Mesenchymal stem cell (in vitro differentiated cells and primary cell): Measurements from ENCODE around the gene C19orf47.
A peak's percentile ranks its signal among the peaks of the same experiment; 100 is the strongest.

Experiments used
- DNase-seq: peaks from one replicate; pipeline ENCODE4 v3.0.0-alpha.2; 2013
- H2AFZ ChIP-seq: one replicate; pipeline ENCODE4 v1.6.1; 2013; ENCODE audit warnings: low read depth, mild to moderate bottlenecking, control low read depth, inconsistent platforms, low read length, moderate library complexity
- H2AK5ac ChIP-seq: 2 replicates; pipeline ENCODE4 v1.6.1; 2013; ENCODE audit warnings: low read length, moderate library complexity, mild to moderate bottlenecking, inconsistent platforms; ENCODE audit not compliant: severe bottlenecking
- H2BK120ac ChIP-seq: one replicate; pipeline ENCODE4 v1.6.1; 2013; ENCODE audit warnings: low read depth, mild to moderate bottlenecking, inconsistent platforms, low read length, moderate library complexity
- H2BK12ac ChIP-seq, 2 experiments: one replicate each; pipeline ENCODE4 v1.6.1; 2013; ENCODE audit warnings: inconsistent platforms in 2 of 2, low read length in 2 of 2, mild to moderate bottlenecking in 2 of 2, moderate library complexity in 2 of 2, control low read depth in 1 of 2
- H2BK15ac ChIP-seq: one replicate; pipeline ENCODE4 v1.6.1; 2013; ENCODE audit warnings: mild to moderate bottlenecking, low read depth, inconsistent platforms; ENCODE audit not compliant: poor library complexity, severe bottlenecking
- H2BK5ac ChIP-seq: 2 replicates; pipeline ENCODE4 v1.6.1; 2013; ENCODE audit warnings: low read depth, mild to moderate bottlenecking, low read length, control low read depth, inconsistent platforms; ENCODE audit not compliant: poor library complexity, severe bottlenecking
- H3K14ac ChIP-seq, 2 experiments: one replicate each; pipeline ENCODE4 v1.6.1; 2013; ENCODE audit warnings: inconsistent platforms in 2 of 2, low read length in 2 of 2, control low read depth in 1 of 2, mild to moderate bottlenecking in 1 of 2, moderate library complexity in 1 of 2
- H3K18ac ChIP-seq, 2 experiments: one replicate each; pipeline ENCODE4 v1.6.1; 2013; ENCODE audit warnings: inconsistent platforms in 2 of 2, low read length in 2 of 2, control low read depth in 1 of 2, low read depth in 1 of 2, mild to moderate bottlenecking in 1 of 2
- H3K23ac ChIP-seq, 2 experiments: one replicate each; pipeline ENCODE4 v1.6.1; 2013; ENCODE audit warnings: inconsistent platforms in 2 of 2, low read length in 2 of 2, mild to moderate bottlenecking in 2 of 2, moderate library complexity in 2 of 2, control low read depth in 1 of 2
- H3K27ac ChIP-seq: 2 replicates; pipeline ENCODE4 v1.5.1; 2013; ENCODE audit warnings: mild to moderate bottlenecking, moderate library complexity, low read length, control low read depth, inconsistent platforms; ENCODE audit not compliant: poor library complexity, severe bottlenecking
- H3K27me3 ChIP-seq, 2 experiments: 2 replicates each; pipeline versions ENCODE4 v1.6.1 to v1.7.0; 2013; ENCODE audit warnings: low read length in 2 of 2, mild to moderate bottlenecking in 2 of 2, moderate library complexity in 2 of 2, control low read depth in 1 of 2, inconsistent platforms in 1 of 2; ENCODE audit not compliant: control insufficient read depth in 1 of 2, insufficient read depth in 1 of 2
- H3K36me3 ChIP-seq, 2 experiments: 2 replicates each; pipeline versions ENCODE4 v1.6.1 to v1.7.0; 2013; ENCODE audit warnings: low read length in 2 of 2, control low read depth in 1 of 2, inconsistent platforms in 1 of 2, low read depth in 1 of 2, mild to moderate bottlenecking in 1 of 2; ENCODE audit not compliant: insufficient read depth in 2 of 2, control insufficient read depth in 1 of 2
- H3K4ac ChIP-seq, 2 experiments: one replicate each; pipeline ENCODE4 v1.6.1; 2013; ENCODE audit warnings: inconsistent platforms in 2 of 2, low read length in 2 of 2, mild to moderate bottlenecking in 2 of 2, moderate library complexity in 2 of 2, control low read depth in 1 of 2, low read depth in 1 of 2
- H3K4me1 ChIP-seq: 2 replicates; pipeline ENCODE4 v1.6.1; 2013; ENCODE audit warnings: low read depth, low read length, control low read depth; ENCODE audit not compliant: control insufficient read depth, insufficient read depth
- H3K4me2 ChIP-seq: 2 replicates; pipeline ENCODE4 v1.6.1; 2013; ENCODE audit warnings: low read length, mild to moderate bottlenecking, inconsistent platforms; ENCODE audit not compliant: poor library complexity, severe bottlenecking
- H3K4me3 ChIP-seq, 2 experiments: 2 replicates each; pipeline versions ENCODE4 v1.5.1 to v1.7.0; 2013; ENCODE audit warnings: low read length in 2 of 2, mild to moderate bottlenecking in 2 of 2, control low read depth in 1 of 2, low read depth in 1 of 2; ENCODE audit not compliant: insufficient read depth in 1 of 2
- H3K79me1 ChIP-seq: replicated peaks from 2 replicates; pipeline ENCODE4 v1.6.1; 2013; ENCODE audit warnings: mild to moderate bottlenecking, control low read depth, low read length, inconsistent platforms; ENCODE audit not compliant: poor library complexity, severe bottlenecking
- H3K9ac ChIP-seq: 2 replicates; pipeline ENCODE4 v1.7.0; 2013; ENCODE audit warnings: mild to moderate bottlenecking, low read length, moderate library complexity
- H3K9me3 ChIP-seq: 2 replicates; pipeline ENCODE4 v1.7.0; 2013; ENCODE audit warnings: mild to moderate bottlenecking, low read length; ENCODE audit not compliant: control insufficient read depth
- H4K8ac ChIP-seq: one replicate; pipeline ENCODE4 v1.6.1; 2013; ENCODE audit warnings: inconsistent platforms, mild to moderate bottlenecking, low read length, moderate library complexity
- H4K91ac ChIP-seq: one replicate; pipeline ENCODE4 v1.6.1; 2013; ENCODE audit warnings: mild to moderate bottlenecking, low read length, inconsistent platforms
- WGBS: methylation state at CpG from one replicate; pipeline ENCODE4 v1.1.7; 2013; ENCODE audit warnings: mixed read lengths; 5-methylcytosine and 5-hydroxymethylcytosine counted together

The C19orf47 gene

GRCh38 chr19:40341601-40342482 is 6.4 kb downstream of the C19orf47 start:
- peak overlapping the region; percentile 47 for H4K8ac ChIP-seq
- H3K4ac ChIP-seq = no peak overlapping the region
- no peak overlapping the region for H3K4me2 ChIP-seq
- no peak overlapping the region for H3K27ac ChIP-seq
- H3K79me1 ChIP-seq = peaks cover 30% of the 10 kb centered on the region
- no peak overlapping the region for H3K4me3 ChIP-seq
- no peak overlapping the region for H4K91ac ChIP-seq
- peak overlapping the region; percentile 45 for H3K9ac ChIP-seq
- H3K4me1 ChIP-seq = peaks cover 3% of the 10 kb centered on the region
- no peak for DNase-seq
- WGBS = 85% methylated on average over 9 of the region's 9 CpGs
- H2AK5ac ChIP-seq = no peak overlapping the region
- no peak overlapping the region for H2BK5ac ChIP-seq
- H2BK120ac ChIP-seq = no peak overlapping the region
- H2BK15ac ChIP-seq = no peak overlapping the region
- no peak overlapping the region for H3K23ac ChIP-seq
- H3K36me3 ChIP-seq = peaks cover 21 to 27% of the 10 kb centered on the region in 2 experiments
- peak overlapping the region in 1 of 2 experiments; percentile 9 for H3K18ac ChIP-seq
- H2AFZ ChIP-seq = no peak overlapping the region
- no peak overlapping the region for H3K14ac ChIP-seq
- no peaks in the 10 kb centered on the region for H3K27me3 ChIP-seq
- no peaks in the 10 kb centered on the region for H3K9me3 ChIP-seq
- H2BK12ac ChIP-seq = no peak overlapping the region

GRCh38 chr19:40339018-40339728 is 9.0 kb downstream of the C19orf47 start:
- H4K91ac ChIP-seq = no peak overlapping the region
- no peak overlapping the region for H2AK5ac ChIP-seq
- H2AFZ ChIP-seq = no peak overlapping the region
- no peak overlapping the region for H3K9ac ChIP-seq
- no peak overlapping the region for H3K4me3 ChIP-seq
- no peak overlapping the region for H4K8ac ChIP-seq
- no peak overlapping the region for H3K14ac ChIP-seq
- no peak for DNase-seq
- H3K4ac ChIP-seq = no peak overlapping the region
- H2BK15ac ChIP-seq = no peak overlapping the region
- peaks cover 10% of the 10 kb centered on the region for H3K4me1 ChIP-seq
- no peaks in the 10 kb centered on the region for H3K9me3 ChIP-seq
- peaks cover 28 to 42% of the 10 kb centered on the region in 2 experiments for H3K36me3 ChIP-seq
- H3K27ac ChIP-seq = no peak overlapping the region
- no peak overlapping the region for H3K23ac ChIP-seq
- H2BK120ac ChIP-seq = no peak overlapping the region
- no peak overlapping the region for H2BK12ac ChIP-seq
- H3K18ac ChIP-seq = no peak overlapping the region
- peaks cover 31% of the 10 kb centered on the region for H3K79me1 ChIP-seq
- no peaks in the 10 kb centered on the region for H3K27me3 ChIP-seq
- WGBS = 100% methylated on average over 3 of the region's 4 CpGs
- no peak overlapping the region for H3K4me2 ChIP-seq
- H2BK5ac ChIP-seq = no peak overlapping the region

GRCh38 chr19:40337594-40337993 is 10.6 kb downstream of the C19orf47 start:
- WGBS = 95% methylated on average over 5 of the region's 5 CpGs
- H2AK5ac ChIP-seq = no peak overlapping the region
- peaks cover 23% of the 10 kb centered on the region for H3K79me1 ChIP-seq
- no peak overlapping the region for H3K27ac ChIP-seq
- no peak overlapping the region for H2BK15ac ChIP-seq
- no peak overlapping the region for H3K18ac ChIP-seq
- peaks cover 39 to 41% of the 10 kb centered on the region in 2 experiments for H3K36me3 ChIP-seq
- DNase-seq = no peak
- peaks cover 10% of the 10 kb centered on the region for H3K4me1 ChIP-seq
- no peak overlapping the region for H2AFZ ChIP-seq
- H3K9me3 ChIP-seq = no peaks in the 10 kb centered on the region
- no peak overlapping the region for H2BK5ac ChIP-seq
- H2BK12ac ChIP-seq = no peak overlapping the region
- no peak overlapping the region for H3K4ac ChIP-seq
- H3K23ac ChIP-seq = no peak overlapping the region
- H3K9ac ChIP-seq = no peak overlapping the region
- no peak overlapping the region for H3K14ac ChIP-seq
- H4K8ac ChIP-seq = no peak overlapping the region
- no peak overlapping the region for H3K4me3 ChIP-seq
- H3K27me3 ChIP-seq = no peaks in the 10 kb centered on the region
- peak overlapping the region; percentile 72 for H4K91ac ChIP-seq
- no peak overlapping the region for H3K4me2 ChIP-seq
- H2BK120ac ChIP-seq = no peak overlapping the region

- H3K36me3 ChIP-seq = peaks cover 42 to 44% of the 10 kb centered on the region in 2 experiments
- H2BK12ac ChIP-seq = no peak overlapping the region
- H4K91ac ChIP-seq = no peak overlapping the region
- H2BK120ac ChIP-seq = no peak overlapping the region
- H2BK15ac ChIP-seq = no peak overlapping the region
- no peak overlapping the region for H2AFZ ChIP-seq
- no peak overlapping the region for H3K4me3 ChIP-seq
- no peak for DNase-seq
- no peak overlapping the region for H3K14ac ChIP-seq
- no peak overlapping the region for H3K27ac ChIP-seq
- no peaks in the 10 kb centered on the region for H3K9me3 ChIP-seq
- no peaks in the 10 kb centered on the region for H3K27me3 ChIP-seq
- peaks cover 10% of the 10 kb centered on the region for H3K4me1 ChIP-seq
- no peak overlapping the region for H3K23ac ChIP-seq
- H2AK5ac ChIP-seq = no peak overlapping the region
- peaks cover 23% of the 10 kb centered on the region for H3K79me1 ChIP-seq
- H4K8ac ChIP-seq = no peak overlapping the region
- WGBS = 100% methylated on average over 2 of the region's 2 CpGs
- no peak overlapping the region for H3K9ac ChIP-seq
- no peak overlapping the region for H2BK5ac ChIP-seq
- H3K4me2 ChIP-seq = no peak overlapping the region
- H3K18ac ChIP-seq = no peak overlapping the region
- no peak overlapping the region for H3K4ac ChIP-seq
Measured at GRCh38 chr19:40337107-40337506, 11.1 kb downstream of the C19orf47 start.
